ENCODE data around the gene PTPRD. TPM values are rescaled to one million over a fixed set of nuclear protein-coding genes. Genes with fewer than 3 reads are reported as not detected.

PTPRD gene
- total and polyA plus RNA-seq, 2 donors (not counting 1 experiment from before 2014, with no cell fraction given), result 0.35 to 4.8 TPM

GRCh38 chr9:8855046-8855445 is 1757.8 kb downstream of the PTPRD start:
- peak; percentile 32 to 83 for TF ChIP-seq CTCF (conservative IDR thresholded peaks at IDR 0.05 in 1 of 2, IDR thresholded peaks at IDR 0.05 in 1 of 2; ENCODE audit: low read depth in 1 of 2, low read length in 2 of 2)
- no peak for TF ChIP-seq EZH2 (IDR thresholded peaks at IDR 0.05; ENCODE audit: low read length, missing control alignments)
- Histone ChIP-seq H3K27ac (ENCODE audit: insufficient read depth, low read length) (no peak overlapping the region), H3K4me2 (ENCODE audit: extremely low read depth, insufficient read depth, low read length) (no peak overlapping the region)

GRCh38 chr9:8852301-8852864 is 1760.4 kb downstream of the PTPRD start:
- H3K9me3 ChIP-seq (ENCODE audit: control insufficient read depth, insufficient read depth, low read depth, low read length), result no peaks in the 10 kb centered on the region
- no peak overlapping the region for H3K4me2 ChIP-seq (ENCODE audit: extremely low read depth, insufficient read depth, low read length)
- no peaks in the 10 kb centered on the region for H3K36me3 ChIP-seq (ENCODE audit: control insufficient read depth, insufficient read depth, low read length)
- no peak for DNase-seq (ENCODE audit: low read depth in 2 of 2)
- H4K20me1 ChIP-seq (ENCODE audit: control insufficient read depth, extremely low read depth, insufficient read depth, low read length), result no peaks in the 10 kb centered on the region
- H3K27me3 ChIP-seq (ENCODE audit: control insufficient read depth, insufficient read depth, low read length), result peaks cover 6% of the 10 kb centered on the region
- H2AFZ ChIP-seq (ENCODE audit: low read length), result no peak overlapping the region
- H3K79me2 ChIP-seq (ENCODE audit: control insufficient read depth, insufficient read depth, low read length), result no peaks in the 10 kb centered on the region
- no peaks in the 10 kb centered on the region for H3K4me1 ChIP-seq (ENCODE audit: control insufficient read depth, extremely low read depth, insufficient read depth, low read length)
- no peak overlapping the region for H3K4me3 ChIP-seq (replicated peaks in 1 of 4; ENCODE audit: control extremely low read depth in 1 of 4, insufficient read depth in 1 of 4, low read depth in 3 of 4, low read length in 4 of 4)
- TF ChIP-seq EZH2 (IDR thresholded peaks at IDR 0.05; ENCODE audit: low read length, missing control alignments), result no peak
- TF ChIP-seq CTCF (conservative IDR thresholded peaks at IDR 0.05 in 1 of 2, IDR thresholded peaks at IDR 0.05 in 1 of 2; ENCODE audit: low read depth in 1 of 2, low read length in 2 of 2), result no peak
- no peak overlapping the region for H3K27ac ChIP-seq (ENCODE audit: insufficient read depth, low read length)
- H3K9ac ChIP-seq (ENCODE audit: insufficient read depth, low read length), result no peak overlapping the region

More at GRCh38 chr9:8855046-8855445, 1757.8 kb downstream of the PTPRD start:
- Histone ChIP-seq H3K9me3 (ENCODE audit: control insufficient read depth, insufficient read depth, low read depth, low read length) (no peaks in the 10 kb centered on the region), H3K4me3 (replicated peaks in 1 of 4; ENCODE audit: control extremely low read depth in 1 of 4, insufficient read depth in 1 of 4, low read depth in 3 of 4, low read length in 4 of 4) (no peak overlapping the region), H2AFZ (ENCODE audit: low read length) (no peak overlapping the region), H3K9ac (ENCODE audit: insufficient read depth, low read length) (no peak overlapping the region), H4K20me1 (ENCODE audit: control insufficient read depth, extremely low read depth, insufficient read depth, low read length) (no peaks in the 10 kb centered on the region), H3K36me3 (ENCODE audit: control insufficient read depth, insufficient read depth, low read length) (no peaks in the 10 kb centered on the region), H3K27me3 (ENCODE audit: control insufficient read depth, insufficient read depth, low read length) (peaks cover 11% of the 10 kb centered on the region), H3K4me1 (ENCODE audit: control insufficient read depth, extremely low read depth, insufficient read depth, low read length) (no peaks in the 10 kb centered on the region), H3K79me2 (ENCODE audit: control insufficient read depth, insufficient read depth, low read length) (no peaks in the 10 kb centered on the region)
- DNase-seq (ENCODE audit: low read depth in 2 of 2), result peak; percentile 27 to 75

- Histone ChIP-seq H3K27me3 (ENCODE audit: control insufficient read depth, insufficient read depth, low read length) (no peaks in the 10 kb centered on the region), H3K27ac (ENCODE audit: insufficient read depth, low read length) (no peak overlapping the region), H3K79me2 (ENCODE audit: control insufficient read depth, insufficient read depth, low read length) (no peaks in the 10 kb centered on the region), H3K4me1 (ENCODE audit: control insufficient read depth, extremely low read depth, insufficient read depth, low read length) (no peaks in the 10 kb centered on the region), H4K20me1 (ENCODE audit: control insufficient read depth, extremely low read depth, insufficient read depth, low read length) (no peaks in the 10 kb centered on the region), H3K4me3 (replicated peaks in 1 of 4; ENCODE audit: control extremely low read depth in 1 of 4, insufficient read depth in 1 of 4, low read depth in 3 of 4, low read length in 4 of 4) (no peak overlapping the region), H3K9ac (ENCODE audit: insufficient read depth, low read length) (no peak overlapping the region), H2AFZ (ENCODE audit: low read length) (no peak overlapping the region), H3K9me3 (ENCODE audit: control insufficient read depth, insufficient read depth, low read depth, low read length) (no peaks in the 10 kb centered on the region), H3K36me3 (ENCODE audit: control insufficient read depth, insufficient read depth, low read length) (no peaks in the 10 kb centered on the region), H3K4me2 (ENCODE audit: extremely low read depth, insufficient read depth, low read length) (no peak overlapping the region)
- TF ChIP-seq EZH2 (IDR thresholded peaks at IDR 0.05; ENCODE audit: low read length, missing control alignments), result no peak
- no peak for TF ChIP-seq CTCF (conservative IDR thresholded peaks at IDR 0.05 in 1 of 2, IDR thresholded peaks at IDR 0.05 in 1 of 2; ENCODE audit: low read depth in 1 of 2, low read length in 2 of 2)
- DNase-seq (ENCODE audit: low read depth in 2 of 2), result no peak
These were observed 1761.9 kb downstream of the PTPRD start for GRCh38 chr9:8850914-8851313.

All from fibroblast of lung (primary cell).